ENCODE data around the gene RNASEH1. TPM values are rescaled to one million over a fixed set of nuclear protein-coding genes. Genes with fewer than 3 reads are reported as not detected.
A peak's percentile ranks its signal among the peaks of the same experiment; 100 is the strongest.

Gene RNASEH1
- total and polyA plus RNA-seq, 2 of the 13 experiments (the other 11 are each of a cell fraction or from before 2014, with no cell fraction given): 14.5 to 57.4 TPM

- TF ChIP-seq, protein P1, sequence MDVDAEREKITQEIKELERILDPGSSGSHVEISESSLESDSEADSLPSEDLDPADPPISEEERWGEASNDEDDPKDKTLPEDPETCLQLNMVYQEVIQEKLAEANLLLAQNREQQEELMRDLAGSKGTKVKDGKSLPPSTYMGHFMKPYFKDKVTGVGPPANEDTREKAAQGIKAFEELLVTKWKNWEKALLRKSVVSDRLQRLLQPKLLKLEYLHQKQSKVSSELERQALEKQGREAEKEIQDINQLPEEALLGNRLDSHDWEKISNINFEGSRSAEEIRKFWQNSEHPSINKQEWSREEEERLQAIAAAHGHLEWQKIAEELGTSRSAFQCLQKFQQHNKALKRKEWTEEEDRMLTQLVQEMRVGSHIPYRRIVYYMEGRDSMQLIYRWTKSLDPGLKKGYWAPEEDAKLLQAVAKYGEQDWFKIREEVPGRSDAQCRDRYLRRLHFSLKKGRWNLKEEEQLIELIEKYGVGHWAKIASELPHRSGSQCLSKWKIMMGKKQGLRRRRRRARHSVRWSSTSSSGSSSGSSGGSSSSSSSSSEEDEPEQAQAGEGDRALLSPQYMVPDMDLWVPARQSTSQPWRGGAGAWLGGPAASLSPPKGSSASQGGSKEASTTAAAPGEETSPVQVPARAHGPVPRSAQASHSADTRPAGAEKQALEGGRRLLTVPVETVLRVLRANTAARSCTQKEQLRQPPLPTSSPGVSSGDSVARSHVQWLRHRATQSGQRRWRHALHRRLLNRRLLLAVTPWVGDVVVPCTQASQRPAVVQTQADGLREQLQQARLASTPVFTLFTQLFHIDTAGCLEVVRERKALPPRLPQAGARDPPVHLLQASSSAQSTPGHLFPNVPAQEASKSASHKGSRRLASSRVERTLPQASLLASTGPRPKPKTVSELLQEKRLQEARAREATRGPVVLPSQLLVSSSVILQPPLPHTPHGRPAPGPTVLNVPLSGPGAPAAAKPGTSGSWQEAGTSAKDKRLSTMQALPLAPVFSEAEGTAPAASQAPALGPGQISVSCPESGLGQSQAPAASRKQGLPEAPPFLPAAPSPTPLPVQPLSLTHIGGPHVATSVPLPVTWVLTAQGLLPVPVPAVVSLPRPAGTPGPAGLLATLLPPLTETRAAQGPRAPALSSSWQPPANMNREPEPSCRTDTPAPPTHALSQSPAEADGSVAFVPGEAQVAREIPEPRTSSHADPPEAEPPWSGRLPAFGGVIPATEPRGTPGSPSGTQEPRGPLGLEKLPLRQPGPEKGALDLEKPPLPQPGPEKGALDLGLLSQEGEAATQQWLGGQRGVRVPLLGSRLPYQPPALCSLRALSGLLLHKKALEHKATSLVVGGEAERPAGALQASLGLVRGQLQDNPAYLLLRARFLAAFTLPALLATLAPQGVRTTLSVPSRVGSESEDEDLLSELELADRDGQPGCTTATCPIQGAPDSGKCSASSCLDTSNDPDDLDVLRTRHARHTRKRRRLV (CRISPR knock-in tag; IDR thresholded peaks at IDR 0.05): peak; percentile 80; the same call in 1 of the 2 replicates
- peak; percentile 96 for TF ChIP-seq ATF7-NPFF (CRISPR knock-in tag; IDR thresholded peaks at IDR 0.05; ENCODE audit: low read depth)
- TF ChIP-seq FOXA1 (IDR thresholded peaks at IDR 0.05): no peak
- no peak for TF ChIP-seq FOXA1 (CRISPR knock-in tag; IDR thresholded peaks at IDR 0.05)
- TF ChIP-seq ELF4 (CRISPR knock-in tag; IDR thresholded peaks at IDR 0.05; ENCODE audit: borderline replicate concordance): peak; percentile 87; the same call in 1 of the 2 replicates
- TF ChIP-seq CBX2 (IDR thresholded peaks at IDR 0.05; ENCODE audit: low read depth, low read length): no peak
- 0 out of 2 replicates have a peak, but pooled peaks have one; percentile 42 for TF ChIP-seq CBX2 (CRISPR knock-in tag; IDR thresholded peaks at IDR 0.05; ENCODE audit: low read depth)
- TF ChIP-seq SOX13 (IDR thresholded peaks at IDR 0.05): no peak
- TF ChIP-seq SOX13 (CRISPR knock-in tag; conservative IDR thresholded peaks at IDR 0.05 in 1 of 2, IDR thresholded peaks at IDR 0.05 in 1 of 2): peak in 1 of 2 experiments; percentile 47; a peak in 2 of 4 replicates
- TF ChIP-seq ATF7 (IDR thresholded peaks at IDR 0.05): no peak
- 0 out of 2 replicates have a peak, but pooled peaks have one; percentile 14 for TF ChIP-seq ATF7 (CRISPR knock-in tag; IDR thresholded peaks at IDR 0.05)
- no peak; the same call in 1 of the 2 replicates for TF ChIP-seq TP53 (CRISPR knock-in tag; conservative IDR thresholded peaks at IDR 0.05)
- peak; percentile 93 for TF ChIP-seq HDAC1 (CRISPR knock-in tag; IDR thresholded peaks at IDR 0.05)
- peak; percentile 93 for TF ChIP-seq ZNF713 (CRISPR knock-in tag; IDR thresholded peaks at IDR 0.05)
- 0 out of 2 replicates have a peak, but pooled peaks have one; percentile 49 for TF ChIP-seq GZF1 (CRISPR knock-in tag; IDR thresholded peaks at IDR 0.05)
- TF ChIP-seq MEIS2 (CRISPR knock-in tag; IDR thresholded peaks at IDR 0.05): peak; percentile 64
- TF ChIP-seq ZNF274 (CRISPR knock-in tag; IDR thresholded peaks at IDR 0.05): peak; percentile 93
- peak; percentile 99 for TF ChIP-seq ZNF446 (CRISPR knock-in tag; IDR thresholded peaks at IDR 0.05)
- peak; percentile 90 for TF ChIP-seq ZNF782 (CRISPR knock-in tag; IDR thresholded peaks at IDR 0.05; ENCODE audit: borderline replicate concordance)
- TF ChIP-seq HOXA7 (CRISPR knock-in tag; IDR thresholded peaks at IDR 0.05): no peak
- no peak for TF ChIP-seq ZSCAN29 (CRISPR knock-in tag; conservative IDR thresholded peaks at IDR 0.05)
- no peak; the same call in none of the 2 replicates for TF ChIP-seq ZNF251 (CRISPR knock-in tag; IDR thresholded peaks at IDR 0.05)
- no peak; the same call in 1 of the 2 replicates for TF ChIP-seq HCFC1 (IDR thresholded peaks at IDR 0.05; ENCODE audit: low read depth, low read length)
- TF ChIP-seq LCORL (IDR thresholded peaks at IDR 0.05): no peak
- TF ChIP-seq LCORL (CRISPR knock-in tag; IDR thresholded peaks at IDR 0.05): peak; percentile 86
Measured at GRCh38 chr2:3519255-3520205, 38.6 kb downstream of the RNASEH1 start, which contains the start of gene ADI1 (continued).

Measured in HepG2 (cell line).